Astrocyte (in vitro differentiated cells and primary cell): ENCODE results near the gene HS2ST1. TPM values are rescaled to one million over a fixed set of nuclear protein-coding genes. Genes with fewer than 3 reads are reported as not detected.

Experiments used
- DNase-seq: peaks from one replicate; pipeline ENCODE4 v3.0.0-alpha.2; 2010; ENCODE audit warnings: low read depth
- FAIRE-seq: peaks from 2 replicates; lab custom pipeline; 2011; peaks lifted over from hg19 to GRCh38; lab: Jason Lieb, UNC
- H2AFZ ChIP-seq: 2 replicates; pipeline ENCODE4 v1.6.0; 2012; ENCODE audit warnings: low read depth, low read length, inconsistent platforms
- H3K27ac ChIP-seq: 2 replicates; pipeline ENCODE4 v1.5.1; 2011; ENCODE audit warnings: low read depth, low read length, inconsistent platforms
- H3K27me3 ChIP-seq: 2 replicates; pipeline ENCODE4 v1.6.0; 2011; ENCODE audit warnings: low read length, inconsistent platforms; ENCODE audit not compliant: insufficient read depth
- H3K36me3 ChIP-seq: 2 replicates; pipeline ENCODE4 v1.5.1; 2011; ENCODE audit warnings: low read length, inconsistent platforms; ENCODE audit not compliant: insufficient read depth
- H3K4me1 ChIP-seq: 2 replicates; pipeline ENCODE4 v1.5.1; 2011; ENCODE audit warnings: low read length, inconsistent platforms; ENCODE audit not compliant: insufficient read depth
- H3K4me2 ChIP-seq: 2 replicates; pipeline ENCODE4 v1.6.0; 2012; ENCODE audit warnings: low read length, inconsistent platforms
- H3K4me3 ChIP-seq: 2 replicates; pipeline ENCODE4 v1.5.1; 2011; ENCODE audit warnings: low read depth, mild to moderate bottlenecking, low read length, inconsistent platforms; ENCODE audit not compliant: insufficient read depth
- H3K79me2 ChIP-seq: 2 replicates; pipeline ENCODE4 v1.6.0; 2012; ENCODE audit warnings: mild to moderate bottlenecking, low read length, inconsistent platforms; ENCODE audit not compliant: insufficient read depth
- H3K9ac ChIP-seq: 2 replicates; pipeline ENCODE4 v1.6.0; 2012; ENCODE audit warnings: mild to moderate bottlenecking, low read length, inconsistent platforms
- H3K9me3 ChIP-seq: 2 replicates; pipeline ENCODE4 v1.5.1; 2012; ENCODE audit warnings: low read depth, mild to moderate bottlenecking, low read length, inconsistent platforms; ENCODE audit not compliant: insufficient read depth
- H4K20me1 ChIP-seq: 2 replicates; pipeline ENCODE4 v1.6.0; 2012; ENCODE audit warnings: low read length, inconsistent platforms; ENCODE audit not compliant: insufficient read depth
- H3K27ac Mint-ChIP-seq: one replicate; pipeline ENCODE4 v1.8.0; 2021; ENCODE audit warnings: mild to moderate bottlenecking, mixed read lengths; ENCODE audit not compliant: unreplicated experiment
- H3K27me3 Mint-ChIP-seq: one replicate; pipeline ENCODE4 v1.8.0; 2021; ENCODE audit warnings: low read depth, mixed read lengths; ENCODE audit not compliant: unreplicated experiment
- H3K36me3 Mint-ChIP-seq: one replicate; pipeline ENCODE4 v1.8.0; 2021; ENCODE audit warnings: low read depth, mixed read lengths; ENCODE audit not compliant: unreplicated experiment
- H3K4me1 Mint-ChIP-seq: one replicate; pipeline ENCODE4 v1.8.0; 2021; ENCODE audit warnings: low read depth, mixed read lengths; ENCODE audit not compliant: unreplicated experiment
- H3K4me3 Mint-ChIP-seq: one replicate; pipeline ENCODE4 v1.8.0; 2021; ENCODE audit warnings: mild to moderate bottlenecking, moderate library complexity, mixed read lengths; ENCODE audit not compliant: unreplicated experiment
- H3K9me3 Mint-ChIP-seq: one replicate; pipeline ENCODE4 v1.8.0; 2021; ENCODE audit warnings: mild to moderate bottlenecking, mixed read lengths; ENCODE audit not compliant: unreplicated experiment
- EZH2 ChIP-seq: IDR thresholded peaks from 2 replicates; pipeline ENCODE4 v1.6.1; 2012; ENCODE audit warnings: mild to moderate bottlenecking, low read length, inconsistent platforms; ENCODE audit not compliant: insufficient read depth
- total RNA-seq: library from RNA; stranded (reverse); gene quantifications from 2 replicates; pipeline ENCODE4 v1.2.1, GENCODE V29; 2021
- TF ChIP-seq, protein P1 (sequence below): IDR thresholded peaks from 2 replicates; pipeline ENCODE4 v1.5.1; 2011; ENCODE audit warnings: low read depth, mild to moderate bottlenecking, inconsistent platforms, low read length, moderate library complexity; ENCODE audit not compliant: insufficient read depth

Gene HS2ST1
- total RNA-seq, 1 donor from 2014 or later, result 34.7 TPM

DNA sequence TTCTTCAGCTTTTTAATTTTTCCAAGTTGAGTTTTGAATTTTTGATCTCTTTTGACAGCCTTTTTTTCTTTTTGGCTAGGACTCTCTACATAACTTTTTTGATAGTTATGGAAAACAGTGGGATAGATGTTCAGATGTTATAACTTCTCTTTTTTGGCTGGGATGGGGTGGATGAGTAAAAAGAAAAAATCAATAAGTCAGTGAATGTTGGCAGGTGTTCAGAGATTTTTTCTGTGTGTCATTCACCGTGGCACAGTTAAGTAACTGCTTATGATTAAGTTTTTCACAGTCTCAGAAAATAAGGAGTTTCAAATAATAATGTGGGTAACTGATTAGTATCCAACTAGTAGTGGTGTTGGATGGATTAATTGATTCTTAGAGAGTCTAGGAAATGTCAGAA lies 24.0 kb downstream of the HS2ST1 start:
- Histone ChIP-seq H3K4me3 (no peak overlapping the region), H3K9ac (no peak overlapping the region), H3K27me3 (no peaks in the 10 kb centered on the region), H3K36me3 (no peaks in the 10 kb centered on the region), H4K20me1 (peaks cover 10% of the 10 kb centered on the region), H3K27ac (no peak overlapping the region), H3K79me2 (peaks cover 54% of the 10 kb centered on the region), H2AFZ (no peak overlapping the region), H3K4me2 (no peak overlapping the region), H3K4me1 (no peaks in the 10 kb centered on the region), H3K9me3 (no peaks in the 10 kb centered on the region)
- peaks cover 17% of the 10 kb centered on the region for H3K4me1 Mint-ChIP-seq
- TF ChIP-seq, protein P1, sequence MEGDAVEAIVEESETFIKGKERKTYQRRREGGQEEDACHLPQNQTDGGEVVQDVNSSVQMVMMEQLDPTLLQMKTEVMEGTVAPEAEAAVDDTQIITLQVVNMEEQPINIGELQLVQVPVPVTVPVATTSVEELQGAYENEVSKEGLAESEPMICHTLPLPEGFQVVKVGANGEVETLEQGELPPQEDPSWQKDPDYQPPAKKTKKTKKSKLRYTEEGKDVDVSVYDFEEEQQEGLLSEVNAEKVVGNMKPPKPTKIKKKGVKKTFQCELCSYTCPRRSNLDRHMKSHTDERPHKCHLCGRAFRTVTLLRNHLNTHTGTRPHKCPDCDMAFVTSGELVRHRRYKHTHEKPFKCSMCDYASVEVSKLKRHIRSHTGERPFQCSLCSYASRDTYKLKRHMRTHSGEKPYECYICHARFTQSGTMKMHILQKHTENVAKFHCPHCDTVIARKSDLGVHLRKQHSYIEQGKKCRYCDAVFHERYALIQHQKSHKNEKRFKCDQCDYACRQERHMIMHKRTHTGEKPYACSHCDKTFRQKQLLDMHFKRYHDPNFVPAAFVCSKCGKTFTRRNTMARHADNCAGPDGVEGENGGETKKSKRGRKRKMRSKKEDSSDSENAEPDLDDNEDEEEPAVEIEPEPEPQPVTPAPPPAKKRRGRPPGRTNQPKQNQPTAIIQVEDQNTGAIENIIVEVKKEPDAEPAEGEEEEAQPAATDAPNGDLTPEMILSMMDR, result no peak
- no peak for TF ChIP-seq EZH2
- H3K9me3 Mint-ChIP-seq, result no peaks in the 10 kb centered on the region
- H3K36me3 Mint-ChIP-seq, result no peaks in the 10 kb centered on the region
- no peak overlapping the region for H3K27ac Mint-ChIP-seq
- FAIRE-seq (no peak), DNase-seq (no peak)
- H3K4me3 Mint-ChIP-seq, result no peak overlapping the region
- H3K27me3 Mint-ChIP-seq, result no peaks in the 10 kb centered on the region

DNA sequence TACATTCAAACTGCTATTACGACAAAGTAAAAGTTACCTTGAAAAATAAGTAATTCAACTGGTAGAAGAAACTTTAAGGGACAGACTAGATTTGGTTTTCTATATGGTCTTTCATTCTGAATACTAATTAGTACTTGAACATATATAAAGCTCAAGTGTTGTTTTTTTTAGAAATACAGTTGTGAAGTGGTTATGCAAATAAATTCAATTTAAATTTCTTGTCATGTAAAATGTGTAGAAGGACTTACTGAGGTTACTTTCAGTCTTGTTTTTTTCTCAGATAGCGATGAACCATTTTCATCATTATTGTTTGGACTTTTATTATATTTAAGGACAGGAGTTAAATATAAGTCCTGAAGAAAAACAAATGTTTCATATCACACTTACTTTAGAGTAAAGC lies 24.4 kb downstream of the HS2ST1 start:
- H3K4me2 ChIP-seq, result no peak overlapping the region
- DNase-seq, result no peak
- H3K4me3 ChIP-seq, result no peak overlapping the region
- peak; percentile 47 for FAIRE-seq
- H3K27me3 Mint-ChIP-seq, result no peaks in the 10 kb centered on the region
- no peak overlapping the region for H3K9ac ChIP-seq
- TF ChIP-seq, protein P1, result no peak
- TF ChIP-seq EZH2, result no peak
- H3K27ac Mint-ChIP-seq, result no peak overlapping the region
- no peak overlapping the region for H3K27ac ChIP-seq
- peaks cover 10% of the 10 kb centered on the region for H4K20me1 ChIP-seq
- H3K9me3 Mint-ChIP-seq, result no peaks in the 10 kb centered on the region
- H3K27me3 ChIP-seq, result no peaks in the 10 kb centered on the region
- peaks cover 13% of the 10 kb centered on the region for H3K4me1 Mint-ChIP-seq
- H3K4me1 ChIP-seq, result no peaks in the 10 kb centered on the region
- H2AFZ ChIP-seq, result no peak overlapping the region
- H3K4me3 Mint-ChIP-seq, result no peak overlapping the region
- no peaks in the 10 kb centered on the region for H3K36me3 Mint-ChIP-seq
- no peaks in the 10 kb centered on the region for H3K36me3 ChIP-seq
- peaks cover 55% of the 10 kb centered on the region for H3K79me2 ChIP-seq
- no peaks in the 10 kb centered on the region for H3K9me3 ChIP-seq

DNA sequence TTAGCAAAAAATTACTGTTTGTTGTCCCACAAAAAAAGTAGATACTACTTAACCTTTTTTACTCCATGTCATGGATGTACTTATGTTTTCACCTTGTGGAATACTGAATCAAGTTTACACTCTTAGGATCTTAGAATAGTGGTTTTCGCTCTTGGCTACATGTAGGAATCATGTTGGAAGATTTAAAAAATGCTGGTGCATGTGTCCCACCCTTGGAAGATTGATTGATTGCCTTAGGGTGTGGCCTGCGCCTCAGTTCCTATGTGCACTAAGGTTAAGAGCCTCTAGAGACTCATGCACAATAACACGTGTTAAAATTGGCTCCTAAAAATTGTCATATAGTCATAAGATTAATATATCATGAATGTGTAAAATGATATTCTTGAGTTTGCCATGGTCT lies 25.0 kb downstream of the HS2ST1 start:
- no peaks in the 10 kb centered on the region for H3K36me3 ChIP-seq
- FAIRE-seq (no peak), DNase-seq (no peak)
- H3K79me2 ChIP-seq, result peaks cover 55% of the 10 kb centered on the region
- H3K27me3 ChIP-seq, result no peaks in the 10 kb centered on the region
- Mint-ChIP-seq H3K4me3 (no peak overlapping the region), H3K27me3 (no peaks in the 10 kb centered on the region), H3K36me3 (no peaks in the 10 kb centered on the region), H3K9me3 (no peaks in the 10 kb centered on the region), H3K4me1 (peaks cover 7% of the 10 kb centered on the region), H3K27ac (no peak overlapping the region)
- peaks cover 10% of the 10 kb centered on the region for H4K20me1 ChIP-seq
- no peak overlapping the region for H2AFZ ChIP-seq
- H3K9ac ChIP-seq, result no peak overlapping the region
- H3K9me3 ChIP-seq, result no peaks in the 10 kb centered on the region
- H3K4me2 ChIP-seq, result no peak overlapping the region
- TF ChIP-seq EZH2, result no peak
- TF ChIP-seq, protein P1, result no peak
- H3K4me3 ChIP-seq, result no peak overlapping the region
- no peaks in the 10 kb centered on the region for H3K4me1 ChIP-seq
- H3K27ac ChIP-seq, result no peak overlapping the region
